Measurements from ENCODE around the gene HHEX. TPM values are rescaled to one million over a fixed set of nuclear protein-coding genes. Genes with fewer than 3 reads are reported as not detected.

The HHEX gene
- total and polyA plus RNA-seq, 12 donors = 1.8 to 8.7 (median 4.3) TPM

GRCh38 chr10:92692697-92693533 is 3.2 kb downstream of the HHEX start:
- ATAC-seq = no peak
- peaks cover 0 to 41% (median 5%) of the 10 kb centered on the region in 9 donors for H3K36me3 ChIP-seq
- TF ChIP-seq CTCF (IDR thresholded peaks at IDR 0.05) = no peak
- DNase-seq = no peak
- 48 to 60% methylated on average over 7 of the region's 7 CpGs for WGBS, 2 donors
- H3K27me3 ChIP-seq = peaks cover 0 to 88% (median 75%) of the 10 kb centered on the region in 7 donors
- peaks cover 0 to 41% (median 25%) of the 10 kb centered on the region in 9 donors for H3K4me1 ChIP-seq
- intact Hi-C loops (cut with DNase I) = loop anchor here in 6 of 10 donors (5.0 to 10.0 kb wide), 7 partner anchors 64 to 184 kb away; partner anchors contain the start of gene EXOC6 (in 1 of the 6)
- no peaks in the 10 kb centered on the region for H3K9me3 ChIP-seq
- H3K4me3 ChIP-seq = peak overlapping the region in 6 of 10 donors; percentile 31 to 78 (median 73)
- peak overlapping the region in 1 of 10 donors; percentile 91 for H3K27ac ChIP-seq

GRCh38 chr10:92693534-92693893 is 3.8 kb downstream of the HHEX start:
- 65 to 76% methylated on average over 1 of the region's 1 CpG for WGBS, 2 donors
- peak overlapping the region in 1 of 10 donors; percentile 0 for H3K4me3 ChIP-seq
- peaks cover 0 to 85% (median 77%) of the 10 kb centered on the region in 7 donors for H3K27me3 ChIP-seq
- no peaks in the 10 kb centered on the region for H3K9me3 ChIP-seq
- H3K27ac ChIP-seq = no peak overlapping the region
- ATAC-seq (no peak), DNase-seq (no peak)
- peaks cover 0 to 35% (median 25%) of the 10 kb centered on the region in 9 donors for H3K4me1 ChIP-seq
- peaks cover 0 to 41% (median 5%) of the 10 kb centered on the region in 9 donors for H3K36me3 ChIP-seq
- intact Hi-C loops (cut with DNase I) = loop anchor here in 6 of 10 donors (5.0 to 10.0 kb wide), 7 partner anchors 64 to 184 kb away; partner anchors contain the start of gene EXOC6 (in 1 of the 6)
- TF ChIP-seq CTCF (IDR thresholded peaks at IDR 0.05) = no peak

- intact Hi-C loops (cut with DNase I) = loop anchor here in 4 of 10 donors (5.0 to 10.0 kb wide), 3 partner anchors 61 to 149 kb away; partner anchors contain the start of gene EXOC6 (in 1 of the 4)
Observed at GRCh38 chr10:92695679-92696605, 6.2 kb downstream of the HHEX start.

More at GRCh38 chr10:92695679-92696605, 6.2 kb downstream of the HHEX start:
- TF ChIP-seq CTCF (IDR thresholded peaks at IDR 0.05) = no peak
- Histone ChIP-seq H3K4me3 (peak overlapping the region in 4 of 10 donors; percentile 3 to 13 (median 11)), H3K27ac (no peak overlapping the region), H3K4me1 (peaks cover 0 to 44% (median 30%) of the 10 kb centered on the region in 9 donors), H3K27me3 (peaks cover 0 to 88% (median 66%) of the 10 kb centered on the region in 7 donors), H3K36me3 (peaks cover 0 to 41% (median 5%) of the 10 kb centered on the region in 9 donors), H3K9me3 (no peaks in the 10 kb centered on the region)
- DNase-seq (peak in 1 of 2 donors; percentile 10), ATAC-seq (no peak)
- WGBS, 2 donors = 36 to 45% methylated on average over 55 to 61 of the region's 61 CpGs

Measured in heart right ventricle (tissue), 16 donors.